HK-2 (cell line): ENCODE data around the gene CTAG1A.
"Not testable (repeated sequence)": the region's sequence is repeated elsewhere in the genome, so short reads cannot be mapped to it uniquely, and the experiment has no call there.

Experiments used
- DNase-seq: peaks from one replicate; pipeline ENCODE4 v3.0.0-alpha.2; 2018; ENCODE audit not compliant: unreplicated experiment

Gene CTAG1A

DNA sequence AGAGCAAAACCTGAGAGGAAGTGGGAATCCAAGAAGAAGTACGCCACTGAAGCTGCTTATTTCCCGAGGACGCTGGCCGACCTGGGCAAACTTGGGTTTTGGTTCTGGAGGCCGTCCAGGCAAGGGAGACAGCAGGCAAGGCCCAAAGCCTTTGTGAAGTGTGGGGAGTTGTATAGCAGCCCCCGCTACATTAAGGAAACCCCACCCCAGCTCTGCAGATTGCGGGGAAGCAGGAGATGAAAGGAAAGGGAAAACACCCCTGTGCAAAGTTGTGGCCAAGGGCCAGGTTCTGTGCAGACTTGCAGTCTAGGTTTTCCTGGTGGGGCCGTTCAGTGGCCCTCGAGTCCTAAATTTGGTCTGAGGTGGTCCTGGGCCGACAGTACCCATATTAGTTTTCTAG, 11.9 kb upstream of the CTAG1A start:
- DNase-seq, result not testable (repeated sequence)

DNA sequence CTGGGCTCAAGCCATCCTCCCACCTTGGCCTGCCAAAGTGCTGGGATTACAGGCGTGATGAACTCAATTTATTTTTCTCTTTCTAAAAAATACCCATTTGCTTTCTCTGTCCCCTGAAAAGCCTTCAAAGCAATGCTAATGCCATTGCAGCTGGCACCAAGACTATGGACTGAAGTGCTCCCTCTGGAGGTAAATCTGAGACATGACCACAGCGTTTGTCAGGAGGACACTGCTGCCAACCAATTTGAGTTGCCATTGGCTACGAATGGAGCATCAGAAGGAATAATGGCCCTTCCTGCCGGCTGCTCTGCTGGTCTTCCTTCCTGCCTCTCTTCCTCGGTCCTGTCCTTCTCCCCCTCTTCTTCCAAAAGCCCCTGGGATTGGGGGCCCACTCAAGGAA, 9.9 kb upstream of the CTAG1A start:
- DNase-seq, result not testable (repeated sequence)

DNA sequence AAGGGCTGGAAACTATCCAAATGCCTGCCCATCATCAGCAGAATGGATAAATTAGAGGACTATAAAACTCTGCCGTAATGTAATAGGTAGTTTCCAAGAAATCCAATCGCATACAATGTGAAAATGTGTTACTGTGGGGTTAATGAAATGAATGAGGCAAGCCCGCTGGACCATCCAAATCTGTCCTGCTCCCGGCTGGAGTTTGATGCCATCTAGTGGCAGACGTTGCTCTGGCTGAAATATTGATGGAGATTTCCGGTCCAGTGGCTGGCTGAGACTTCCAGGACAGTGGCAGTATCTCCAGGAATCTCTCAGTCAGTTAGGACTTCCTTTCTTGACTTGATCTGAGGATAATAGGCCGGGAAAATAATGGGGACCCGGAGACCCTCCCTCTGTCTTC, 1.9 kb upstream of the CTAG1A start:
- DNase-seq, result not testable (repeated sequence)

DNA sequence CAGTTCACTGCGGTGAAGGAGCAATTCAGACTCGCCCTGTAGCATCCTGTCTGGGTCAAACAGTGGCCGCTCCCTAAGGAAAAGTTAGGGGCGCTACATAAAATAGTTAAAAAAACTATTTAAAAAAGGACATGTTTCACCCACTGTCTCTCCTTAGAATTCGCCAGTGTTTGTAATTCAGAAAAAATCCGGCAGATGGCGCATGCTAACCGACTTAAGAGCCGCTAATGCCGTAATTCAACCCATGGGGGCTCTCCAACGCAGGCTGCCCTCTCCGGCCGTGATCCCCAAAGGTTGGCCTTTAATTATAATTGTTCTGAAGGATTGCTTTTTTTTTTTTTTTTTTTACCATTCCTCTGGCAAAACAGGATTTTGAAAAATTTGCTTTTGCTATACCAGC, 5.5 kb downstream of the CTAG1A start:
- not testable (repeated sequence) for DNase-seq

DNA sequence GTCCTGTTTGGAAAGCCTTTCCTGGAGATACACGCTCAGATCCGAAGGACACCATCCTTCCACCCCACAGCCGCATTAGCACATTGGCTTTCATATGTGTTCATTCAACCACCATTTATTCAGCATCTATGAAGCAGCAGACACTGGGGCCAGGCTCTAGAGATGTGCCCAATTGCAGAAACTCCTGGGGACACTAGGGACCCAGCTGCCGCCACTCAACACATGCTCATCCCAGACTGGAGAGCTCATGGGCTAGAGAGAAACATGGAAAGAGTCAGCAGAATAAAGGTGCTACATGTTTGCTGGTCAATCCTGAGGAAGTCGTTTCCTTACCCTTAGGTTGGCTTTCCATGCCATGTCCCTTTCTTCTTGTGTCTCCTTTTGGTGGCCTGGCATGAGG, 7.6 kb downstream of the CTAG1A start:
- DNase-seq, result no peak

DNA sequence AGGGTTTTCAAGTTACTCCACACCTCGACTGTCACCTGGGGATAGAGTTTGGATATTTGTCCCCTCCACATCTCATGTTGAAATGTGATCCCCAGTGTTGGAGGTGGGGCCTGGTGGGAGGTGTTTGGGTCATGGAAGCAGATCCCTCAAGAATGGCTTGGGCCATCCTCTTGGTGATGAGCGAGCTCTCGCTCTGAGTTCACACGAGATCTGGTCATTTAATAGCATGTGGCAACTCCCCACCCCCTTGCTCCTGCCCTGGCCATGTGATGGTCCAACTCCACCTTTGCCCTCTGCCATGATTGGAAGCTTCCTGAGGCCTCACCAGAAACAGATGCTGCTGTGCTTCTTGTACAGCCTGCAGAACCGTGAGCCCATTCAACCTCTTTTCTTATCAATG, 8.3 kb downstream of the CTAG1A start:
- DNase-seq, result no peak

DNA sequence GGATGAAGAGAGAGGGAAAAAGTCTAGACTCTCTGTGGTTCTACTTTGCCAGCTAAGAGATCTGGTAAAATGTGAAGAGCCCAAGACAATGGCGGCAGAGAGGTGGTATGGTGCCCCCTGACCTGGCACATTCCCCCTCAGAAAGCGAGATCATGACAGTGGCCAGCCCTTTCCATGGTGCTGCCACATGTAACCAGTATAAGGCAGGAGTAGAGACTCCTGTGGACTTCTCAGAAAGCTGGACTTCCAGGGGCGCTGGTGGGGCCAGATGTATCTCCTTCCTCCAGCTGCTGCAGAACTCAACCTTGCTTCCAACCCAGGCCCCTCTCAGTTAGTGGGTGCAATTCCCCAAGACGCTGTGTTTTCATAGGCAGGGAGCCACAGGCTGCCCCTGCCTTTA, 9.6 kb downstream of the CTAG1A start:
- DNase-seq, result no peak

DNA sequence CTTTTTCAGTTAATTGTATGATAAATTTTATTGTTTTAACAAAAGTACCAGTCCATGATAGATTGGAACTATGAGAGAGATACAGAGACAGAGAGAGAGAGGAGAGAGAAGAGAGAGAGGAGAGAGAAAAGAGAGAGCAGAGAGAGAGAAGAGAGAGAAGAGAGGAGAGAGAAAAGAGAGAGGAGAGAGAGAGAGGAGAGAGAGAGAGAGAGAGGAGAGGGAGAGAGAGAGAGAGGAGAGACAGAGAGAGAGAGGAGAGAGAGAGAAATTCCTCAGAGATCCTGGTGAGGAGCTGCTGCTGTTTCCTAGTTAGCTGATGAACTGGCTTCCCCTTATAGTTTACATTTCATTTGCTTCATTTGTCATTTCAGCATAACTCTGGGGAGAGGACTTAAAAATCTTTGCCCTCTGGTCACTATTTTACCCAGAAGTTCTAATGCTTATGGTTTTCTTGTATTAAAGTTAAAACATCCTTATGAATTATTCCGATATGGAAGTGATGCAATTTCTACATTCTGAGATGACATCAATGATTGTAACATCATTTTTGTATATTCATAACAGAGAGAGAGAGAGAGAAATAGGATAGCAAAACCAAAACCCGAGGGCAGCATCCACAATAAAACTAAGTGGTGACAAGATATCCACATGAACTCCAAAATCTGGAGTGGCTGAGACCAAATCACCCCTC, 10.8 kb downstream of the CTAG1A start:
- DNase-seq, result no peak

DNA sequence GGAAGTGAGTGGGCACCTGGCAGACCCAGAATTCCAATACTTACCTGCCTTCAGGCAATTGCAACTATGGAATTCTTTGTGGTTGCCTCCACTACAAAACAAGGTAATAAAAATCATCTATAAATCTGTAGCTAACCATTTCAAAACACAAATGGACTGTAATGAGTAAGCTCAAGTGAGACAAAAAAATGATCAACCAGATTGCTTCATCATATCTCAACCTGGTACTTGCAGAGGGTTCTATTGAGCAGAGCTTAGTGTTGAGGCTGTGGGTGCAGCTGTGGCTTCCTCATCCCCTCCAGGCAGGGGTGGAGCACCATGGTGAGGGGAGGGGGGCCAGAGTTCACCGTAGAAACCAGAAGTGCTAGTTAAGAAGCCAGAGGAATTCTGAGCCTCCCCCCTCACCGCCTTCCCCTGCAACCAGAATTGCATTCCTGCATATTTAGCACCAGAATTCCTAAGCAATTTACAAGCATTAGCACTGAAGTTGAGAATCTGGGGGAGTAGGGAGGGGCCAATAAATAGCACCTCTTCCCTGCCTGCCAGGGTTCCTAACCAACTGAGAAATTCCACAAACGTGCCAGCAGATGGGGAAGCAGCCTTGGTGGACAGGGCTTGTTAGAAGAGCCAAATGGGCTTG, 11.5 kb downstream of the CTAG1A start:
- DNase-seq, result peak; percentile 42

DNA sequence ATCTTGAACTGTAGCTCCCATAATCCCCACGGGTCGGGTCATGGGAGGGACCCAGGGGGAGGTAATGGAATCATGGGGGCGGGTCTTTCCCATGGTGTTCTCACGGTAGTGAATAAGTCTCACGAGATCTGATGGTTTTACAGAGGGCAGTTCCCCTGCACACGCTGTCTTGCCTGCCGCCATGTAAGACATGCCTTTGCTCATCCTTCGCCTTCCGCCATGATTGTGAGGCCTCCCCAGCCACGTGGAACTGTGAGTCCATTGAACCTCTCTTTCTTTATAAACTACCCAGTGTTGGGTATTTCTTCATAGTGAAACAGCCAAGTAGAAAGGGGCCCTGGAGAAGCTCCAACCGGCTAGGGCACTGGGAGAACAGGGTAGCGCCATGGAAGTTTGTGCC, 12.3 kb downstream of the CTAG1A start:
- DNase-seq, result no peak

DNA sequence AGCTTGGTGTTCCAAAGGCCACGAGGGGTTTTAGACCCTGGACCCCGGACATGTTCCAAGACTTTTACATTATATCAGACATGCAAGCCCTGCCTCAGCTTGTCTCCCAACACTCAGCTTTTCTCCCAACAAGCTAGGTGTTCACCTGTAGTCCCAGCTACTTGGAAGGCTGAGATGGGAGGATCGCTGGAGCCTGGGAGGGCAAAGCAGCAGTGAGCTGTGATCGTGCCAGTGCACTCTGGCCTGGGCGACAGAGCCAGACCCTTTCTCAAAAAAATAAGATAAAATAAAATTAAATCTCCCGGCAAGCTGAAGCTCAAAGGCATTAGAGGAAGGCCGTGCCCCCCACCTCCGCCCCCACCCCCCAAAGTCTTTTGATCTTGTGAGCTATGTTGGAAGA, 13.7 kb downstream of the CTAG1A start:
- no peak for DNase-seq

DNA sequence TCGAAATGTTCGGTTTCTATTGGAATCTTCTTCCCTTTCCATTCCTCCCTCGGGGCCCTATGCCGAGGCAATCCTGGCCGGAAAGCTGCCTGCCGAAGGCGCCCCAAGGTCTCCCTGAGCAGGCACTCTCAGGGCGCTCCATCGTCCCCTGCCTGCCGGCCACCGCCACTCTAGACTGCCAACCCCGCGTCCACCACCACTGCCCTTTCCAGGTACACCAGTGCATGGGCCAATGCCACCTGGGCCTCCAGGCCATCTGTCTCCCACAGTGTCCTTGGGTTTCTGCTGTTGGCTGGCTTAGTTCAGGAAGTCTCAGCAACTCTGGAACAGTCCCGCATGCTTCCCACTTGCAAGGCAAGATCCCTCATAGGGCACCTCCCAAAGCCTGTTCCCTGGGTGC, 14.6 kb downstream of the CTAG1A start:
- DNase-seq, result no peak

DNA sequence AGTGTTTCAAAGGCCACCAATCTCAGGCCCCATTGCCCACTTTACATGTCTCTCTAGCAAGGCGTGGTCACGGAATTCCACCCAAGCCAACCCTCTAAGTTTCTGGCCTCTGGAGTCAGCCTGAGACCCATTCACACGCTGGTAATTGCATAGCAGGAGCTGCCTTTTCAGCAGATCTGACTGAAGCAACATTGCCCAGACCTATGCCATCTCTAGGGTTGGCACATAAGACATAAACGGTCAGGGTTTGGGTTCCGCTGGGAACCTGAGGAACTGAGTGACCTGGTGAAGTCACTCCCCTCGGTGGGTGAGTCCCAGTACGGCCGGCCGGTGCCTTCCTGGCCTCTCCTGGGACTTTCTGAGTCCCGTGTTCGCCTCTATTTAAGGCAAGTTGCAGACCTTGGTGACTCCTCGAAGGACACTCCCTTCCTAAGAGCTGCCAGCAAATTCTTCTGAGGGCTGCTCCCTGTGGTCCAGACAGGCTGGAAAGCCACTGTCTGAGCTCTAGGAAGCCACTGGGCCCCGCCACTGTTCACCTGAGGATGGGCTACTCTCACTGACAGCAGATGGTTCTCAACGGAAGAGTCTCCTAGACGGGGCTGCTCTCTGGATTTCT, 15.9 kb downstream of the CTAG1A start:
- DNase-seq, result peak; percentile 21

DNA sequence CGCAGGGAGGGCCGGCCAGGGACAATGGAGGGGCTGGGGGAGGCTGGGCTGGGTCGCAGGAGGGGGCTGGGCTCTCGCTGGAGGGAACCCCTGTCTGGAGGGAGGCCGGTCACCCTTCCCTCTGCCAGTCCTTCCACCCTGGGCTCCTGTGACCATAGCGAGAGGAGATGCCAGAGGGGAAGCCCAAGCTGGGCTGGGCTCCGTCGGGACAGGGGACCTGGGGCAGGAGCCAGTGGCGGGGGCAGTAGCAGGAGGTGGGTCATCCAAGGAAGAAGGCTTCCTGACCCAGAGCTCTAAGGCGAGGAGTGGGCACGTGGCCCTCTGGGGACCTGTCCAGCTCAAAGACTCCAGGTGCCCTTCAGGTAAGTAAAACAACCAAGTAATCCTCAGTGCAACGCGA, 17.3 kb downstream of the CTAG1A start:
- DNase-seq, result no peak

DNA sequence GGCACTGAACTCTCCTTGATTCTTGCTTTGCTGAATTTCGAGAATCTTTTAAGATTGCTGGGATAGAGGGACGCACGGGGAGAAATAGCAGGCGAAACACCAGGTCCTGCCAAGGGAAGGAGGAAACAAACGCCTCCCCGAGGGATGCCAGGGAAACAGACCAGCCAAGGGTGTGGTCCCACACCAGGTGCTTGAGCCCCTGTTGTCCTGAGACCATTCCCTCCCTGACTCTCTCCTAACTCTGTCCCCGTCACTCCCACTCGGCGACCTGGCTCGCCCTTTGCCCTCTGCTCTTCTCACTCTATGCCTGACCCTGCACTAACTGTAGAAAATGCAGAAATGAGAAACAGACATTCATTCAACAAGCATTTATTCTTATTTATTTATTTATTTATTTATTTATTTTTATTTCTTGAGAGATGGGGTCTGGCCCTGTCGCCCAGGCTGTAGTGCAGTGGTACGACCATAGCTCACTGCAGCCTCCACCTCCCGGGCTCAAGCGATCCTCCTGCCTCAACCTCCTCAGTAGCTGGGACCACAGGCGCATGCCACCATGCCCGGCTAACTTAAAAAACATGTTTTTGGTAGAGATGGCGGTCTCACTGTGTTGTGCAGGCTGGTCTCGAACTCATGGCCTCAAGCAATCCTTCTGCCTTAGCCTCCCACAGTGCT, 18.0 kb downstream of the CTAG1A start:
- DNase-seq, result no peak

DNA sequence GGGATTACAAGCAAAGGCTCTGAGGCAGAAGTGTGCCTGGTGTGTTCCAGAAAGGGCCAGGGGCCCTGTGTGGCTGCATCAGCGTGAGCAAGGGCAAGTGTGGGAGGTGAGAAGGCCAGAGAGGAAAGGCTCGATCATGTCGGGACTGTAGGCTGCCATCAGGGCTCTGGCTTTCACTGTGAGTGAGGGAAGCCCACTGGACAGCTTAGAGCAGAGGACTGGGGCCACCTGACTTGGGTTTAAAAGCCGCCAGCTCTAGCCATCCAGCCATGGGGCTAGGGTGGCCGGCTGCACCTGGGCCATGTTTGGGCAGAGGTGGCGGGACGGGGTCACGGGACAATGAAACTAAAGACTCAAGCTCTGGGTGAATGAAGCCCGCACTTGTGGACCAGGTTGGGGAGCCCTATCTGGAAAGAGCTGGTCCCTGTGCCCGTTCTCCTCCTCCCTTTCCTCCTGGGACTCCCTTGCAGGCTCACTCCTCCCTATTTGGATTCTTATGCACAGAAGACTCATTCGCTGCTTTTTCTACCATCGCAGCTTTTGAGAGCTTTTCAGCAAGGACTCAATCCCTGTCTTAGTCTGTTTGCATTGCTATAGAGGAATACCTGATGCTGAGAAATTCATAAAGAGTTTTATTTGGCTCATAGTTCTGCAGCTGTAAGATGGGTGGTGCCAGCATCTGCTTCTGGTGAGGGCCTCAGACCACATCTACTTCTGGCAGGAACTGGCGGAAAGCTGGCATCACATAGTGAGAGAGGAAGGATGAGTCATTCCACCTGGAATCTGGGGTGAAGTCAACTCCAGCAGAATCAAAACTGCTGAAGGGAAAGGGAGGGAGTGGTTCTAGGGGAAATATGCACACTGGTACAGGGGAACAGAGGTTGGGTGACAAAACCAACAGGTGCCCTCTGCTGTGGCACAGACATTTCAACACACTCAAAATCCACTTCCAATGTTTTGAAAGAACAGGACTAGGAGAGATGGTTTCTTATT, 18.8 kb downstream of the CTAG1A start:
- peak; percentile 28 for DNase-seq

DNA sequence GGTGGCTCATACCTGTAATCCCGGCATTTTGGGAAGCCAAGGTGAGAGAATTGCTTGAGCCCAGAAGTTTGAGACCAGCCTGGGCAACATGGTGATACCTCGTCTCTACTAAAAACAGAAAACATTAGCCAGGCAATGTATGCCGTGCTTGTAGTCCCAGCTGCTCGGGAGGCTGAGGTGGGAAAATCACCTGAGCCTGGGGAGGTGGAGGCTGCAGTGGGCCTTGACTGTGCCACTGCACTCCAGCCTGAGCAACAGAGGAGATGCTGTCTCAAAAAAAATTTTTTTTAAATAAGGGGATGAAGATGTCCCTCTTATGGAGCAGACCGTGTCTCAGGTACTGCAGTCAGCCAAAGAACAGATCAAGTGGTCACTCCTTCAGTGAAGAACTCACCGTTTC, 20.6 kb downstream of the CTAG1A start:
- DNase-seq, result no peak

DNA sequence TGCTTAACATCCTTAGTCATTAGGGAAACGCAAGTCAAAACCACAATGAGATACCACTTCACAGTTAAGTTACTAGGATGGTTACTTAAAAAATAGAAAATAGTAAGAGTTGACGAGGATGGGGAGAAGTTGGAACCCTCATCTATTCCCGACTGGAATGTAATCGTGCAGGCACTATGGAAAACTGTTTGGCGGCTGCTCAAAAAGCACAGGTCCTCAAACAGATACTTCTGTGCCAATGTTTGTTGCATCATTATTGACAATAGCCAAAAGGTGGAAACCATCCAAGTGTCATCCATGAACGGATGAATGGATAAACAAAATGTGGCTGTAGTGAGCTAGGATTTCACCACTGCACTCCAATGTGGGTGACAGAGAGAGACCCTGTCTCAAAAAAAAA, 22.4 kb downstream of the CTAG1A start:
- no peak for DNase-seq

DNA sequence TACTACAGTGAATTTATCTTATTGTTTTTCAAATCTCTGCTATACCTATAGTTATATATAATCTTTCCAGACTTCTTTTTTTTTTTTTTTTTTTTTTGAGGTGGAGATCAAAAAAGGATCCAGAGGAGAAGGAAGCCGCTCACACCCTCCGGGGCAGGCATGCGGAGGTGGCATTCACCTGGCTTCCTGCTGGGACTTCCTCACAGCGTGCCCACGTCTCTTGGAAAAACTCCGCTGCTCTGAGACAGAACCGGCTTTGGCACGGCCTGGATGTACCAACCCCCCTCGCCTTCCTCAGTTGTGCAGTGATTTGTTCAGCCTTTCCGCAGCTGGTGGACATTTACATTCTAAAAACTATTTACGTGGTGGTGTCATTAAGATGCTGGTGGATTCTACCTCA, 23.0 kb downstream of the CTAG1A start:
- DNase-seq, result not testable (repeated sequence)

DNA sequence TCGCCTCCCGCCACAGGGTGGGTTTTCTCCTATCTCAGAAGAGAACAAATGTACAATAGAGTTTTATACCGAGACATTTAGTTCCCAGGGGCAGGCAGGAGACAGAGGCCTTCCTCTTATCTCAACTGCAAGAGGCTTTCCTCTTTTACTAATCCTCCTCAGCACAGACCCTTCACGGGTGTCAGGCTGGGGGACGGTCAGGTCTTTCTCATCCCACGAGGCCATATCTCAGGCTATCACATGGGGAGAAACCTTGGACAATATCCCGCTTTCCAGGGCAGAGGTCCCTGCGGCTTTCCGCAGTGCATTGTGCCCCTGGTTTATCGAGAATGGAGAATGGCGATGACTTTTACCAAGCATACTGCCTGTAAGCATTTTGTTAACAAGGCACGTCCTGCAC, 23.9 kb downstream of the CTAG1A start:
- DNase-seq, result not testable (repeated sequence)

DNA sequence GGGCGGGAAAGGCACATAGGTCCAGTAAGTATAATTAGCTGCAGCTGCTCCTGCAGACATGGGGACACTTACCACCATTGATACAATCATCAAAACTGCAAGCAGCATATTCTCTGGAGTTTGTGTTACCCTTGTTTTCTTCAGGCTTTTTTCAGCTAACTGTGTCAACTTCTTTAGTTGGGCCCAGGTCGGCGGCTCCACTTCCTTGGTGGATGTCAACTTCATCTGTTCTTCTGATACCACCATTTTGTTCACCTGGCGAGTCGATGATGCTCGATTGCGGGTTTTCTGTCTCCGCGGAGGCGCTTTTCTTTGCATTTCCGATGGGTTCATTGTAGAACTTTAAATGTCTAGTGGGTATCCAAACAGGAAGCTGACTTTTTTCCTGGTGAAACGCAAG, 26.2 kb downstream of the CTAG1A start:
- DNase-seq, result not testable (repeated sequence)

DNA sequence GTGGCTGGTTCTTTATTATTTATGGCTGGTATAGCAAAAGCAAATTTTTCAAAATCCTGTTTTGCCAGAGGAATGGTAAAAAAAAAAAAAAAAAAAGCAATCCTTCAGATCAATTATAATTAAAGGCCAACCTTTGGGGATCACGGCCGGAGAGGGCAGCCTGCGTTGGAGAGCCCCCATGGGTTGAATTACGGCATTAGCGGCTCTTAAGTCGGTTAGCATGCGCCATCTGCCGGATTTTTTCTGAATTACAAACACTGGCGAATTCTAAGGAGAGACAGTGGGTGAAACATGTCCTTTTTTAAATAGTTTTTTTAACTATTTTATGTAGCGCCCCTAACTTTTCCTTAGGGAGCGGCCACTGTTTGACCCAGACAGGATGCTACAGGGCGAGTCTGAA, 28.7 kb downstream of the CTAG1A start:
- not testable (repeated sequence) for DNase-seq
